ENCODE measurements around the gene PTPDC1.
"Not testable (repeated sequence)": the region's sequence is repeated elsewhere in the genome, so short reads cannot be mapped to it uniquely, and the experiment has no call there.

The PTPDC1 gene

GRCh38 chr9:94094219-94095145 is 10.2 kb downstream of the PTPDC1 start:
- not testable (repeated sequence) for DNase-seq

- no peak for DNase-seq
Observed at GRCh38 chr9:94096819-94097577, 12.7 kb downstream of the PTPDC1 start.

GRCh38 chr9:94097788-94098414 is 13.6 kb downstream of the PTPDC1 start:
- peak; percentile 87 for DNase-seq

GRCh38 chr9:94100152-94100879 is 16.1 kb downstream of the PTPDC1 start:
- DNase-seq: no peak

GRCh38 chr9:94101162-94101853 is 17.0 kb downstream of the PTPDC1 start:
- DNase-seq: no peak

- peak; percentile 23 for DNase-seq
Observed at GRCh38 chr9:94108584-94108983, 24.3 kb downstream of the PTPDC1 start.

- DNase-seq: peak; percentile 36
Observed at GRCh38 chr9:94110821-94111252, 26.6 kb downstream of the PTPDC1 start.

- no peak for DNase-seq
Observed at GRCh38 chr9:94111446-94111845, 27.2 kb downstream of the PTPDC1 start.

GRCh38 chr9:94112716-94113465 is 28.6 kb downstream of the PTPDC1 start:
- no peak for DNase-seq

GRCh38 chr9:94120088-94120487 is 35.8 kb downstream of the PTPDC1 start:
- not testable (repeated sequence) for DNase-seq

GRCh38 chr9:94120854-94121376 is 36.7 kb downstream of the PTPDC1 start:
- DNase-seq: no peak

GRCh38 chr9:94126844-94127243 is 42.6 kb downstream of the PTPDC1 start:
- no peak for DNase-seq

GRCh38 chr9:94127806-94128205 is 43.5 kb downstream of the PTPDC1 start:
- DNase-seq: no peak

- DNase-seq: no peak
Observed at GRCh38 chr9:94128580-94128979, 44.3 kb downstream of the PTPDC1 start.

- DNase-seq: no peak
Observed at GRCh38 chr9:94134629-94135028, 50.4 kb downstream of the PTPDC1 start.

GRCh38 chr9:94135222-94135621 is 51.0 kb downstream of the PTPDC1 start:
- DNase-seq: peak; percentile 80

- DNase-seq: peak; percentile 98
Observed at GRCh38 chr9:94139672-94140417, 55.6 kb downstream of the PTPDC1 start.

GRCh38 chr9:94140418-94140780 is 56.1 kb downstream of the PTPDC1 start:
- no peak for DNase-seq

- peak; percentile 11 for DNase-seq
Observed at GRCh38 chr9:94140791-94141790, 56.8 kb downstream of the PTPDC1 start.
